ENCODE results near the gene CELF1. TPM values are rescaled to one million over a fixed set of nuclear protein-coding genes. Genes with fewer than 3 reads are reported as not detected.

CELF1 gene
- total RNA-seq, 1 experiment from 2014 or later = 173 TPM

GRCh38 chr11:47593934-47594855, 41.3 kb upstream of the CELF1 start, which contains the start of gene C1QTNF4:
Gene C1QTNF4, minus strand, starts transcription at chr11:47594411. Its CDS starts 3,601 bp downstream, at chr11:47590810.
- H3K27me3 Mint-ChIP-seq (ENCODE audit: insufficient read depth, unreplicated experiment) = peaks cover 34% of the 10 kb centered on the region
- H3K9me3 Mint-ChIP-seq (ENCODE audit: unreplicated experiment) = no peaks in the 10 kb centered on the region
- no peak within 1 kb of the TSS for H3K27ac Mint-ChIP-seq (ENCODE audit: low read depth, unreplicated experiment)
- H3K4me3 Mint-ChIP-seq (ENCODE audit: unreplicated experiment) = no peak within 1 kb of the TSS
- H3K4me1 Mint-ChIP-seq (ENCODE audit: insufficient read depth, unreplicated experiment) = no peaks in the 10 kb centered on the region
- CTCF ChIA-PET = interaction anchor here (0.7 kb wide), 1 partner anchor 16 kb away, joined by 3 read pairs; the partner anchor contains the start of genes KBTBD4 and NDUFS3
- H3K36me3 Mint-ChIP-seq (ENCODE audit: insufficient read depth, unreplicated experiment) = no peaks in the 10 kb centered on the region
- TF ChIP-seq CTCF (IDR thresholded peaks at IDR 0.05; ENCODE audit: unreplicated experiment) = no peak
- intact Hi-C loops (cut with micrococcal nuclease) = no loop called here
- POLR2A ChIA-PET = interaction anchor here (1.4 kb wide), 1 partner anchor 9 kb away, joined by 3 read pairs; no protein-coding TSS in a partner anchor
- BruUV-seq (replicated peaks) = no TSS peak
- no peak for DNase-seq (ENCODE audit: unreplicated experiment)

GRCh38 chr11:47593492-47593933, 40.6 kb upstream of the CELF1 start:
- no peak overlapping the region for H3K4me3 Mint-ChIP-seq (ENCODE audit: unreplicated experiment)
- H3K27ac Mint-ChIP-seq (ENCODE audit: low read depth, unreplicated experiment) = no peak overlapping the region
- no peak for DNase-seq (ENCODE audit: unreplicated experiment)
- intact Hi-C loops (cut with micrococcal nuclease) = no loop called here
- no peaks in the 10 kb centered on the region for H3K36me3 Mint-ChIP-seq (ENCODE audit: insufficient read depth, unreplicated experiment)
- CTCF ChIA-PET = interaction anchor here (0.7 kb wide), 1 partner anchor 15 kb away, joined by 3 read pairs; the partner anchor contains the start of genes KBTBD4 and NDUFS3
- POLR2A ChIA-PET = interaction anchor here (0.6 to 1.4 kb wide), 3 partner anchors 10 to 202 kb away, joined by 3 read pairs; no protein-coding TSS in a partner anchor
- BruUV-seq (replicated peaks) = no TSS peak
- no peak for TF ChIP-seq CTCF (IDR thresholded peaks at IDR 0.05; ENCODE audit: unreplicated experiment)
- H3K27me3 Mint-ChIP-seq (ENCODE audit: insufficient read depth, unreplicated experiment) = peaks cover 34% of the 10 kb centered on the region
- no peaks in the 10 kb centered on the region for H3K4me1 Mint-ChIP-seq (ENCODE audit: insufficient read depth, unreplicated experiment)
- no peaks in the 10 kb centered on the region for H3K9me3 Mint-ChIP-seq (ENCODE audit: unreplicated experiment)

GRCh38 chr11:47592970-47593369, 40.0 kb upstream of the CELF1 start:
- intact Hi-C loops (cut with micrococcal nuclease) = no loop called here
- peaks cover 34% of the 10 kb centered on the region for H3K27me3 Mint-ChIP-seq (ENCODE audit: insufficient read depth, unreplicated experiment)
- no peaks in the 10 kb centered on the region for H3K4me1 Mint-ChIP-seq (ENCODE audit: insufficient read depth, unreplicated experiment)
- POLR2A ChIA-PET = interaction anchor here (0.6 to 1.2 kb wide), 3 partner anchors 13 to 201 kb away, joined by 3 to 4 read pairs (median 3); no protein-coding TSS in a partner anchor
- CTCF ChIA-PET = interaction anchor here (0.7 kb wide), 1 partner anchor 175 kb away, joined by 3 read pairs; no protein-coding TSS in a partner anchor
- H3K27ac Mint-ChIP-seq (ENCODE audit: low read depth, unreplicated experiment) = no peak overlapping the region
- DNase-seq (ENCODE audit: unreplicated experiment) = no peak
- TF ChIP-seq CTCF (IDR thresholded peaks at IDR 0.05; ENCODE audit: unreplicated experiment) = no peak
- no peak overlapping the region for H3K4me3 Mint-ChIP-seq (ENCODE audit: unreplicated experiment)
- H3K9me3 Mint-ChIP-seq (ENCODE audit: unreplicated experiment) = no peaks in the 10 kb centered on the region
- BruUV-seq (replicated peaks) = no TSS peak
- H3K36me3 Mint-ChIP-seq (ENCODE audit: insufficient read depth, unreplicated experiment) = no peaks in the 10 kb centered on the region

GRCh38 chr11:47592251-47592650, 39.3 kb upstream of the CELF1 start:
- POLR2A ChIA-PET = interaction anchor here (0.8 to 1.2 kb wide), 2 partner anchors 12 to 24 kb away, joined by 3 to 4 read pairs; no protein-coding TSS in a partner anchor

More at GRCh38 chr11:47592251-47592650, 39.3 kb upstream of the CELF1 start:
- TF ChIP-seq CTCF (IDR thresholded peaks at IDR 0.05; ENCODE audit: unreplicated experiment) = no peak
- intact Hi-C loops (cut with micrococcal nuclease) = no loop called here
- Mint-ChIP-seq H3K36me3 (ENCODE audit: insufficient read depth, unreplicated experiment) (no peaks in the 10 kb centered on the region), H3K4me1 (ENCODE audit: insufficient read depth, unreplicated experiment) (peaks cover 4% of the 10 kb centered on the region), H3K27me3 (ENCODE audit: insufficient read depth, unreplicated experiment) (peaks cover 34% of the 10 kb centered on the region), H3K27ac (ENCODE audit: low read depth, unreplicated experiment) (no peak overlapping the region), H3K9me3 (ENCODE audit: unreplicated experiment) (no peaks in the 10 kb centered on the region), H3K4me3 (ENCODE audit: unreplicated experiment) (no peak overlapping the region)
- DNase-seq (ENCODE audit: unreplicated experiment) = no peak
- CTCF ChIA-PET = interaction anchor here (0.7 kb wide), 1 partner anchor 176 kb away, joined by 3 read pairs; no protein-coding TSS in a partner anchor
- BruUV-seq (replicated peaks) = no TSS peak

Measured in MCF 10A (cell line).